OCI-LY3 (cell line): ENCODE measurements around the gene SLC1A7.

ENCODE experiments used
- CTCF ChIP-seq: fragments of 200-600, 300-600 bp; sonication (generic); IDR thresholded peaks from 2 replicates; pipeline ENCODE4 v1.5.1; 2014; ENCODE audit warnings: antibody characterized with exemption, low read length, low read depth
- EZH2phosphoT487 ChIP-seq: fragments of 200-600 bp; shearing (Covaris generic); IDR thresholded peaks from 2 replicates; pipeline ENCODE4 v1.6.1; 2018; ENCODE audit warnings: antibody characterized with exemption, mixed run types, low read depth

- TF ChIP-seq CTCF (no peak), EZH2phosphoT487 (no peak)
Observed at GRCh38 chr1:53126495-53126894, 15.9 kb downstream of the SLC1A7 start.
